Skeletal muscle tissue (tissue), 4 donors: ENCODE data around the gene MMS19. TPM values are rescaled to one million over a fixed set of nuclear protein-coding genes. Genes with fewer than 3 reads are reported as not detected.
"Not testable (repeated sequence)": the region's sequence is repeated elsewhere in the genome, so short reads cannot be mapped to it uniquely, and the experiment has no call there.

Experiments used
- H3K27ac ChIP-seq: one replicate; pipeline ENCODE4 v1.7.0; 2013; ENCODE audit warnings: mild to moderate bottlenecking, low read depth, low read length, inconsistent platforms
- H3K27me3 ChIP-seq, 3 donors: one replicate each; pipeline ENCODE4 v1.7.0; 2013; ENCODE audit warnings: low read length in 3 of 3; ENCODE audit not compliant: control insufficient read depth in 3 of 3, insufficient read depth in 3 of 3
- H3K36me3 ChIP-seq, 3 donors: one replicate each; pipeline ENCODE4 v1.7.0; 2013; ENCODE audit warnings: low read length in 3 of 3; ENCODE audit not compliant: control insufficient read depth in 3 of 3, insufficient read depth in 3 of 3
- H3K4me1 ChIP-seq, 3 donors: one replicate each; pipeline ENCODE4 v1.7.0; 2013; ENCODE audit warnings: low read length in 3 of 3, mild to moderate bottlenecking in 3 of 3; ENCODE audit not compliant: control insufficient read depth in 3 of 3, insufficient read depth in 3 of 3
- H3K4me3 ChIP-seq, 3 donors: one replicate each; pipeline ENCODE4 v1.7.0; 2013; ENCODE audit warnings: low read length in 3 of 3
- H3K9ac ChIP-seq, 3 donors: one replicate each; pipeline ENCODE4 v1.7.0; 2013; ENCODE audit warnings: low read length in 3 of 3, mild to moderate bottlenecking in 3 of 3, moderate library complexity in 2 of 3, low read depth in 1 of 3
- H3K9me3 ChIP-seq, 3 donors: one replicate each; pipeline ENCODE4 v1.7.0; 2013; ENCODE audit warnings: low read length in 3 of 3; ENCODE audit not compliant: control insufficient read depth in 3 of 3
- total RNA-seq: library from RNA; depleted of rRNA; stranded (reverse); fragments of >200 nt; gene quantifications from one replicate; pipeline ENCODE4 v1.2.3, GENCODE V29; 2014
- donor health status: Osteomylitis.

MMS19 gene
- total RNA-seq, 1 donor from 2014 or later, result 47.0 TPM

- H3K4me1 ChIP-seq, H3K27ac ChIP-seq, H3K4me3 ChIP-seq, H3K9ac ChIP-seq, H3K27me3 ChIP-seq, H3K9me3 ChIP-seq: not testable (repeated sequence)
- peaks cover 63 to 68% (median 67%) of the 10 kb centered on the region in 3 donors for H3K36me3 ChIP-seq
Observed at GRCh38 chr10:97468781-97469180, 29.4 kb downstream of the MMS19 start.

GRCh38 chr10:97468162-97468561, 30.1 kb downstream of the MMS19 start:
- Histone ChIP-seq H3K9ac (no peak overlapping the region), H3K4me3 (no peak overlapping the region), H3K27me3 (no peaks in the 10 kb centered on the region), H3K36me3 (peaks cover 59 to 69% (median 67%) of the 10 kb centered on the region in 3 donors), H3K9me3 (no peaks in the 10 kb centered on the region), H3K27ac (no peak overlapping the region), H3K4me1 (peaks cover 3 to 8% (median 4%) of the 10 kb centered on the region in 3 donors)

- Histone ChIP-seq H3K36me3 (peaks cover 66 to 72% (median 71%) of the 10 kb centered on the region in 3 donors), H3K9me3 (no peaks in the 10 kb centered on the region), H3K27me3 (no peaks in the 10 kb centered on the region), H3K4me1 (peaks cover 3 to 8% (median 4%) of the 10 kb centered on the region in 3 donors), H3K9ac (no peak overlapping the region), H3K4me3 (no peak overlapping the region), H3K27ac (no peak overlapping the region)
Observed at GRCh38 chr10:97466755-97467154, 31.5 kb downstream of the MMS19 start.

GRCh38 chr10:97465982-97466381, 32.2 kb downstream of the MMS19 start:
- H3K4me1 ChIP-seq, result peaks cover 3 to 8% (median 4%) of the 10 kb centered on the region in 3 donors
- no peak overlapping the region for H3K4me3 ChIP-seq
- no peak overlapping the region for H3K27ac ChIP-seq
- H3K9me3 ChIP-seq, result no peaks in the 10 kb centered on the region
- H3K9ac ChIP-seq, result no peak overlapping the region
- H3K36me3 ChIP-seq, result peaks cover 74 to 80% (median 79%) of the 10 kb centered on the region in 3 donors
- no peaks in the 10 kb centered on the region for H3K27me3 ChIP-seq

- Histone ChIP-seq H3K4me3 (no peak overlapping the region), H3K9ac (no peak overlapping the region), H3K36me3 (peaks cover 71 to 81% (median 80%) of the 10 kb centered on the region in 3 donors), H3K27me3 (no peaks in the 10 kb centered on the region), H3K9me3 (no peaks in the 10 kb centered on the region), H3K4me1 (peaks cover 3 to 8% (median 4%) of the 10 kb centered on the region in 3 donors), H3K27ac (no peak overlapping the region)
Observed at GRCh38 chr10:97464226-97464625, 34.0 kb downstream of the MMS19 start.

- Histone ChIP-seq H3K9ac (no peak overlapping the region), H3K9me3 (no peaks in the 10 kb centered on the region), H3K27me3 (no peaks in the 10 kb centered on the region), H3K36me3 (peaks cover 72 to 83% (median 81%) of the 10 kb centered on the region in 3 donors), H3K4me1 (peaks cover 3 to 8% (median 4%) of the 10 kb centered on the region in 3 donors), H3K4me3 (no peak overlapping the region), H3K27ac (no peak overlapping the region)
Observed at GRCh38 chr10:97463363-97464132, 34.7 kb downstream of the MMS19 start.

GRCh38 chr10:97462309-97462708, 35.9 kb downstream of the MMS19 start:
- Histone ChIP-seq H3K4me3 (no peak overlapping the region), H3K36me3 (peaks cover 71 to 85% (median 80%) of the 10 kb centered on the region in 3 donors), H3K4me1 (peaks cover 3 to 8% (median 4%) of the 10 kb centered on the region in 3 donors), H3K27ac (no peak overlapping the region), H3K27me3 (no peaks in the 10 kb centered on the region), H3K9me3 (no peaks in the 10 kb centered on the region), H3K9ac (no peak overlapping the region)

GRCh38 chr10:97459933-97460332, 38.3 kb downstream of the MMS19 start:
- Histone ChIP-seq H3K27me3 (no peaks in the 10 kb centered on the region), H3K36me3 (peaks cover 64 to 81% (median 80%) of the 10 kb centered on the region in 3 donors), H3K4me3 (no peak overlapping the region), H3K9ac (no peak overlapping the region), H3K4me1 (peaks cover 5 to 8% (median 6%) of the 10 kb centered on the region in 3 donors), H3K27ac (no peak overlapping the region), H3K9me3 (no peaks in the 10 kb centered on the region)

GRCh38 chr10:97459111-97459510, 39.1 kb downstream of the MMS19 start:
- no peak overlapping the region for H3K27ac ChIP-seq
- H3K36me3 ChIP-seq, result peaks cover 63 to 80% (median 80%) of the 10 kb centered on the region in 3 donors
- H3K4me3 ChIP-seq, result no peak overlapping the region
- no peaks in the 10 kb centered on the region for H3K27me3 ChIP-seq
- no peaks in the 10 kb centered on the region for H3K9me3 ChIP-seq
- H3K9ac ChIP-seq, result no peak overlapping the region
- peaks cover 5 to 13% (median 11%) of the 10 kb centered on the region in 3 donors for H3K4me1 ChIP-seq

GRCh38 chr10:97456686-97457065, 41.5 kb downstream of the MMS19 start:
- Histone ChIP-seq H3K4me1 (peaks cover 2 to 13% (median 8%) of the 10 kb centered on the region in 3 donors), H3K36me3 (peaks cover 55 to 75% (median 67%) of the 10 kb centered on the region in 3 donors), H3K9ac (no peak overlapping the region), H3K27me3 (no peaks in the 10 kb centered on the region), H3K27ac (no peak overlapping the region), H3K9me3 (no peaks in the 10 kb centered on the region), H3K4me3 (no peak overlapping the region)
